Measurements from ENCODE around the gene EIF1.
"Not testable (repeated sequence)": the region's sequence is repeated elsewhere in the genome, so short reads cannot be mapped to it uniquely, and the experiment has no call there.

EIF1 gene

GRCh38 chr17:41695134-41695661 is 6.5 kb downstream of the EIF1 start:
- in situ Hi-C loops (cut with HindIII; ENCODE audit: low sequenced_read_pairs), result no loop called here

- in situ Hi-C loops (cut with HindIII; ENCODE audit: low sequenced_read_pairs), result no loop called here
Measured at GRCh38 chr17:41695954-41696757, 7.5 kb downstream of the EIF1 start.

GRCh38 chr17:41697122-41697962 is 8.7 kb downstream of the EIF1 start:
- in situ Hi-C loops (cut with HindIII; ENCODE audit: low sequenced_read_pairs), result no loop called here

- in situ Hi-C loops (cut with HindIII; ENCODE audit: low sequenced_read_pairs), result not testable (repeated sequence)
Measured at GRCh38 chr17:41700843-41701242, 12.2 kb downstream of the EIF1 start.

- in situ Hi-C loops (cut with HindIII; ENCODE audit: low sequenced_read_pairs), result no loop called here
Measured at GRCh38 chr17:41702712-41703111, 14.0 kb downstream of the EIF1 start.

- in situ Hi-C loops (cut with HindIII; ENCODE audit: low sequenced_read_pairs), result no loop called here
Measured at GRCh38 chr17:41705271-41705991, 16.7 kb downstream of the EIF1 start.

GRCh38 chr17:41707803-41708669 is 19.4 kb downstream of the EIF1 start:
- in situ Hi-C loops (cut with HindIII; ENCODE audit: low sequenced_read_pairs), result no loop called here

GRCh38 chr17:41710472-41711090 is 21.9 kb downstream of the EIF1 start:
- in situ Hi-C loops (cut with HindIII; ENCODE audit: low sequenced_read_pairs), result no loop called here

- in situ Hi-C loops (cut with HindIII; ENCODE audit: low sequenced_read_pairs), result no loop called here
Measured at GRCh38 chr17:41711669-41712400, 23.1 kb downstream of the EIF1 start, which contains the start of gene GAST. TSS of gene GAST (plus strand) at chr17:41712331. CDS start at chr17:41715437, 3,106 bp downstream.

GRCh38 chr17:41717408-41718286 is 29.0 kb downstream of the EIF1 start:
- in situ Hi-C loops (cut with HindIII; ENCODE audit: low sequenced_read_pairs), result no loop called here

GRCh38 chr17:41718287-41718645 is 29.6 kb downstream of the EIF1 start:
- in situ Hi-C loops (cut with HindIII; ENCODE audit: low sequenced_read_pairs), result no loop called here

- in situ Hi-C loops (cut with HindIII; ENCODE audit: low sequenced_read_pairs), result loop anchor here (10.0 kb wide), 1 partner anchor 83 kb away; no protein-coding TSS in a partner anchor
Measured at GRCh38 chr17:41722231-41722630, 33.5 kb downstream of the EIF1 start.

GRCh38 chr17:41723801-41724475 is 35.3 kb downstream of the EIF1 start:
- in situ Hi-C loops (cut with HindIII; ENCODE audit: low sequenced_read_pairs), result loop anchor here (10.0 kb wide), 1 partner anchor 81 kb away; no protein-coding TSS in a partner anchor

GRCh38 chr17:41724476-41725050 is 35.9 kb downstream of the EIF1 start:
- in situ Hi-C loops (cut with HindIII; ENCODE audit: low sequenced_read_pairs), result loop anchor here (10.0 kb wide), 1 partner anchor 80 kb away; no protein-coding TSS in a partner anchor

GRCh38 chr17:41725134-41725533 is 36.4 kb downstream of the EIF1 start:
- in situ Hi-C loops (cut with HindIII; ENCODE audit: low sequenced_read_pairs), result loop anchor here (10.0 kb wide), 1 partner anchor 80 kb away; no protein-coding TSS in a partner anchor

GRCh38 chr17:41728056-41728455 is 39.4 kb downstream of the EIF1 start:
- in situ Hi-C loops (cut with HindIII; ENCODE audit: low sequenced_read_pairs), result loop anchor here (10.0 kb wide), 1 partner anchor 77 kb away; no protein-coding TSS in a partner anchor

- in situ Hi-C loops (cut with HindIII; ENCODE audit: low sequenced_read_pairs), result no loop called here
Measured at GRCh38 chr17:41730479-41730878, 41.8 kb downstream of the EIF1 start.

All from DLD1 (cell line).